A549 (cell line): Measurements from ENCODE around the gene ASB7. TPM values are rescaled to one million over a fixed set of nuclear protein-coding genes. Genes with fewer than 3 reads are reported as not detected.

Experiments used
- ATAC-seq, 2 experiments: fragments of 200-7000 bp in 1 of 2; fragments of >200 bp in 1 of 2; cut with Nextera tagmentation in 1 of 2; cut with Tn5 transposase in 1 of 2; 3 replicates each; pipeline versions ENCODE4 v1.8.0 to v1.9.1; 2018 to 2020; ENCODE audit warnings: mild to moderate bottlenecking in 1 of 2, moderate library complexity in 1 of 2
- CTCF ChIA-PET: fragments of 300-600 bp; sonication (Branson Sonifier 250); formaldehyde crosslinking; extraction: SDS; loops from one replicate; lab custom pipeline; 2021; ENCODE audit warnings: antibody characterized with exemption, inconsistent platforms; lab: Yijun Ruan, JAX
- POLR2A ChIA-PET: fragments of 350-600 bp; formaldehyde crosslinking; extraction: SDS; loops from one replicate; lab custom pipeline; 2021; ENCODE audit warnings: antibody characterized with exemption, inconsistent platforms; lab: Yijun Ruan, JAX
- DNase-seq, 2 experiments: peaks; one replicate each; pipeline versions ENCODE4 v3.0.0 to v3.0.0-alpha.2; 2011 to 2016; ENCODE audit warnings: low read depth in 1 of 2, low spot score in 1 of 2
- FAIRE-seq: peaks from 2 replicates; lab custom pipeline; 2011; peaks lifted over from hg19 to GRCh38; lab: Jason Lieb, UNC
- H3K27ac ChIP-seq, 2 experiments: fragments of >200 bp; sonication (Bioruptor Twin); formaldehyde crosslinking; 3 replicates each; pipeline ENCODE4 v1.5.1; 2016 to 2017
- H3K4me1 ChIP-seq: fragments of >200 bp; sonication (Bioruptor Twin); formaldehyde crosslinking; 3 replicates; pipeline ENCODE4 v1.6.1; 2016
- H3K4me2 ChIP-seq: fragments of >200 bp; sonication (Bioruptor Twin); formaldehyde crosslinking; 3 replicates; pipeline ENCODE4 v1.6.1; 2016
- H3K4me3 ChIP-seq: fragments of >200 bp; sonication (Bioruptor Twin); formaldehyde crosslinking; 3 replicates; pipeline ENCODE4 v1.5.1; 2016
- H3K9me3 ChIP-seq: fragments of >200 bp; sonication (Bioruptor Twin); formaldehyde crosslinking; 3 replicates; pipeline ENCODE4 v1.6.1; 2016
- BHLHE40 ChIP-seq: IDR thresholded peaks from 2 replicates; pipeline ENCODE4 v1.6.1; 2012; ENCODE audit warnings: low read depth, low read length, inconsistent platforms
- CBX8 ChIP-seq: fragments of 200-600 bp; sonication (generic); IDR thresholded peaks from 2 replicates; pipeline ENCODE4 v1.6.1; 2016
- CEBPB ChIP-seq, 2 experiments: fragments of >200 bp in 1 of 2; sonication (Bioruptor Twin) in 1 of 2; formaldehyde crosslinking in 1 of 2; IDR thresholded peaks; 2 replicates each; pipeline ENCODE4 v1.6.1; 2012 to 2016
- CHD2 ChIP-seq: fragments of 150-350 bp; IDR thresholded peaks from 2 replicates; pipeline ENCODE4 v1.6.1; 2014; ENCODE audit warnings: low read length; ENCODE audit not compliant: partially characterized antibody
- CHD4 ChIP-seq: fragments of 200-600 bp; sonication (generic); IDR thresholded peaks from 2 replicates; pipeline ENCODE4 v1.6.1; 2016; ENCODE audit warnings: antibody characterized with exemption, mild to moderate bottlenecking, borderline replicate concordance
- ESRRA ChIP-seq: fragments of 150-350 bp; IDR thresholded peaks from 2 replicates; pipeline ENCODE4 v1.6.1; 2014; ENCODE audit warnings: mild to moderate bottlenecking, low read length, borderline replicate concordance
- HOXB13 ChIP-seq: fragments of 250-450 bp; sonication (Bioruptor Pico); IDR thresholded peaks from 2 replicates; pipeline ENCODE4 v1.5.0; 2020; ENCODE audit warnings: low read depth, mild to moderate bottlenecking, moderate library complexity
- HOXB5 ChIP-seq: fragments of 250-450 bp; sonication (Bioruptor Pico); IDR thresholded peaks from 2 replicates; pipeline ENCODE4 v1.5.0; 2020; ENCODE audit warnings: mild to moderate bottlenecking, moderate library complexity
- KDM1A ChIP-seq: fragments of 200-600 bp; sonication (generic); IDR thresholded peaks from 2 replicates; pipeline ENCODE4 v1.6.1; 2016; ENCODE audit warnings: low read depth, mild to moderate bottlenecking
- KDM5A ChIP-seq: fragments of 200-600 bp; sonication (generic); IDR thresholded peaks from 2 replicates; pipeline ENCODE4 v1.6.1; 2016; ENCODE audit warnings: antibody characterized with exemption, mild to moderate bottlenecking
- MYC ChIP-seq: IDR thresholded peaks from 2 replicates; pipeline ENCODE4 v1.6.1; 2012; ENCODE audit warnings: mild to moderate bottlenecking, inconsistent platforms, low read length, improper control_type of control experiment, borderline replicate concordance
- RARB ChIP-seq: fragments of 250-450 bp; sonication (Bioruptor Pico); IDR thresholded peaks from 2 replicates; pipeline ENCODE4 v1.8.0; 2021; ENCODE audit warnings: mild to moderate bottlenecking, moderate library complexity
- RNF2 ChIP-seq: fragments of 200-600 bp; sonication (generic); IDR thresholded peaks from 2 replicates; pipeline ENCODE4 v1.6.1; 2016; ENCODE audit warnings: low read depth, mild to moderate bottlenecking, antibody characterized with exemption, moderate library complexity, borderline replicate concordance
- TP53 ChIP-seq: fragments of 250-450 bp; sonication (Bioruptor Pico); IDR thresholded peaks from 2 replicates; pipeline ENCODE4 v1.5.0; 2021; ENCODE audit warnings: mild to moderate bottlenecking, moderate library complexity
- ZC3H11A ChIP-seq: fragments of 450-650 bp; IDR thresholded peaks from 2 replicates; pipeline ENCODE4 v1.6.1; 2014; ENCODE audit warnings: antibody characterized with exemption, mild to moderate bottlenecking
- WGBS: methylation state at CpG from one replicate; pipeline ENCODE4 v1.1.6; 2017; ENCODE audit errors: missing lambda C conversion rate; 5-methylcytosine and 5-hydroxymethylcytosine counted together
- polyA plus RNA-seq, 4 experiments: library from polyadenylated mRNA; depleted of rRNA in 3 of 4; stranded (reverse); fragments of >200 nt; fragmentation: RNase III in 1 of 4; extraction: RNeasy Plus Mini Kit Qiagen cat#74134 plus additional on column Dnase treatment in 1 of 4; gene quantifications; 2 replicates in 3 of 4; 3 replicates in 1 of 4; pipeline ENCODE4 v1.2.3, GENCODE V29; 2011 to 2017
- TF ChIP-seq, protein P1 (sequence below): IDR thresholded peaks from 2 replicates; pipeline ENCODE4 v1.6.1; 2012
- TF ChIP-seq, protein P2 (sequence below): IDR thresholded peaks from 2 replicates; pipeline ENCODE4 v1.6.1; 2012
- TF ChIP-seq, protein P3 (sequence below): fragments of >200 bp; sonication (Bioruptor Twin); formaldehyde crosslinking; IDR thresholded peaks from 3 replicates; pipeline ENCODE4 v1.6.1; 2016
- TF ChIP-seq, protein P4 (sequence below): fragments of 450-650 bp; IDR thresholded peaks from 2 replicates; pipeline ENCODE4 v1.6.1; 2014; ENCODE audit warnings: antibody characterized with exemption
- TF ChIP-seq, protein P5 (sequence below): fragments of >200 bp; sonication (Bioruptor Twin); formaldehyde crosslinking; IDR thresholded peaks from 2 replicates; pipeline ENCODE4 v1.6.1; 2016
- TF ChIP-seq, protein P6 (sequence below): fragments of 250-450 bp; sonication (Bioruptor Pico); IDR thresholded peaks from 2 replicates; pipeline ENCODE4 v1.5.0; 2021; ENCODE audit warnings: mild to moderate bottlenecking, moderate library complexity, borderline replicate concordance

Gene ASB7
- polyA plus RNA-seq, 2 of the 4 experiments (the other 2 are of a cell fraction), result 9.2 to 21.6 TPM

DNA sequence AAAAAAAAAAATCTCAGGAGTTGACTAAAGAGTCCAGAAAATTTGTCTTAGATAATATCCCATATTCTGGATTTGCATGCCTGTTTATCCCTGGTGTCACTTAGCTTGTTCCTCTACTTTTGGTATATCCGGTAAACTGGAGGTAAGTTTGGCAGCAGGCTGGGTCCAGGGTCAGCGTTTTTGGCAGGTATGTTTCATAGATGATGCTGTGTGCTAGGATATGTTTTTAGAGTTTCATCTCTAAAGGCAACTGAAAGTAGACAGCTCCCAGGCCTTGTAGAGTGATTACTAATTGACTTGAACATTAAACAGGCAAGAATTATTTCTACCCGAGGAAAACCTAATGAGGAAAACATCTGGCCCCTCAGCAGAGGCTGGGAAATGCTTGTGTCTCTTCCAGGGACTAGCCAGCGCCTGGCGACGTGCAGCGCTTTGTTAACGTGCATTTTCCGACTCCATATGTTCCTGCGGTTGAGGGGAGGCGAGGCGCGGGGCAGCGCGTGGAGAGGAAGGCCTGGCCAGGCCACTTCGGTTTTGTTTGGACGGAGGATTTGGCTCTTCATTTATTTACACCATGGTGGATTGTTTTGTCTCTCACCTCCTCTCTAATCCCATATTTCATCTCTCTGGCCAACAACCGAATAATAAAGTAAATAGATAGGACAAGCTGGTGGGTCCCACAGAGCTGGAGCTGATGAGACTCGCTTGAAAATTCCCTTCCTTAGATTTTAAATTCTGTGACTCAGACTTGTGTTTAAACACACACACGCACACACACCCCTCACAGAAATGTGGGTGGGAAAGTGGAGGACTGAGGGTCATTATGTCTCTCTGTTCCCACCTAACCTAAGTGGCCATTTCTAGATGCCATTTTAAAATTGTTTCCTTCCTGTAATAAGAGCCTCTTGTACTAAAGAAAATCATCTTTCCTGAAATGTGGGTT, 65.3 kb downstream of the ASB7 start:
- TF ChIP-seq ZC3H11A (no peak), CHD2 (no peak)
- TF ChIP-seq, protein P1, sequence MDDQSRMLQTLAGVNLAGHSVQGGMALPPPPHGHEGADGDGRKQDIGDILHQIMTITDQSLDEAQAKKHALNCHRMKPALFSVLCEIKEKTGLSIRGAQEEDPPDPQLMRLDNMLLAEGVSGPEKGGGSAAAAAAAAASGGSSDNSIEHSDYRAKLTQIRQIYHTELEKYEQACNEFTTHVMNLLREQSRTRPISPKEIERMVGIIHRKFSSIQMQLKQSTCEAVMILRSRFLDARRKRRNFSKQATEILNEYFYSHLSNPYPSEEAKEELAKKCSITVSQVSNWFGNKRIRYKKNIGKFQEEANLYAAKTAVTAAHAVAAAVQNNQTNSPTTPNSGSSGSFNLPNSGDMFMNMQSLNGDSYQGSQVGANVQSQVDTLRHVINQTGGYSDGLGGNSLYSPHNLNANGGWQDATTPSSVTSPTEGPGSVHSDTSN, result no peak
- TF ChIP-seq, protein P2, sequence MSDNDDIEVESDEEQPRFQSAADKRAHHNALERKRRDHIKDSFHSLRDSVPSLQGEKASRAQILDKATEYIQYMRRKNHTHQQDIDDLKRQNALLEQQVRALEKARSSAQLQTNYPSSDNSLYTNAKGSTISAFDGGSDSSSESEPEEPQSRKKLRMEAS, result no peak
- no peak for DNase-seq
- H3K9me3 ChIP-seq, result no peaks in the 10 kb centered on the region
- H3K27ac ChIP-seq, result no peak overlapping the region
- H3K4me1 ChIP-seq, result peaks cover 5% of the 10 kb centered on the region
- H3K4me3 ChIP-seq, result no peak overlapping the region
- FAIRE-seq, result no peak
- ChIA-PET POLR2A (no interaction called here), CTCF (interaction anchor here (0.6 to 2.3 kb wide), 4 partner anchors 182 to 343 kb away, joined by 3 to 10 read pairs (median 3); no protein-coding TSS in a partner anchor)
- H3K4me2 ChIP-seq, result no peak overlapping the region
- ATAC-seq, result no peak
- 84% methylated on average over 20 of the region's 20 CpGs for WGBS

DNA sequence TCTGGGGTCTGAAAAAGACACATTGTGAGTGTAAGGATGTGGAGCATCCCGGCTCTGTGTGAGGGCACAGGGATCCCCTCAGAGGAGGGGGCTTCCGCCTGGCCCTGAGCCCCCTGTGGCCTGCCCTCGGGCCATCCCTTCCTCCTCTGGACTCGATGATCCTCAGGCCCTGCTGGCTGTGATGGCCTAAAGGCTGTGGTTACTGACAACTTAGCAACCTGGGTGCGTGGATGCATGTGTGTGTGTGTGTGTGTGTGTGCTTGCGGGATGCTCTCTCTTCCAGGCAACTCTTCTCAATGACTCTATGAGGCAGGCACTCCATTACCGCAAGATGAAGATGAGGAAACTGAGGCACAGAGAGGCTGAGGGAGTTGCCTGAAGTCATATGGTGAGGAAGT, 66.0 kb downstream of the ASB7 start:
- ChIA-PET CTCF (interaction anchor here (1.7 to 5.1 kb wide), 3 partner anchors 202 to 250 kb away, joined by 6 to 117 read pairs (median 8); partner anchors contain the start of gene LRRK1), POLR2A (no interaction called here)
- WGBS, result 63% methylated on average over 7 of the region's 7 CpGs
- no peak for ATAC-seq
- Histone ChIP-seq H3K4me2 (no peak overlapping the region), H3K27ac (no peak overlapping the region), H3K9me3 (no peaks in the 10 kb centered on the region), H3K4me3 (no peak overlapping the region), H3K4me1 (peaks cover 5% of the 10 kb centered on the region)
- no peak for FAIRE-seq
- DNase-seq, result no peak
- TF ChIP-seq CBX8, result no peak

DNA sequence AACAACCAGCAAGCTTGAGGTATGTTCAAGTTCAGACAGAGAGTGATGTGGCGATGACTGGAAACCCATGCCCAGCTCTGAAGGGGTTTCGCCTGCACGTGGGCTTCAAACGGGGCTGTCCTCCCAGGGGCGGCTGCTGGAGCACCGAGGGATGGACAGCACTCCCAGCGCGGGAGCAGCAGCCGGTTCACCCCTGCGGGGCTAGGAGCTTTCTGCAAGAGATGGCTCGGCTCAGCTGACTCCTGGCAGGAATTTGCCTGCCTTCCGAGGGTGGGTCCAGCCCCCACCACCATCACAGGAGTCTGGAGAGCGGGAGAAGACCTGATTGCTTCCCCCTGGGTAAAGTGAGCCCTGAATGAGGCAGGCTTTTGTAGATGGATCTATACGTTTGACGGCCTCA, 66.9 kb downstream of the ASB7 start:
- no peaks in the 10 kb centered on the region for H3K9me3 ChIP-seq
- ChIA-PET POLR2A (no interaction called here), CTCF (interaction anchor here (0.9 to 5.1 kb wide), 8 partner anchors 17 to 338 kb away, joined by 4 to 117 read pairs (median 6); partner anchors contain the start of gene LRRK1)
- TF ChIP-seq, protein P3, sequence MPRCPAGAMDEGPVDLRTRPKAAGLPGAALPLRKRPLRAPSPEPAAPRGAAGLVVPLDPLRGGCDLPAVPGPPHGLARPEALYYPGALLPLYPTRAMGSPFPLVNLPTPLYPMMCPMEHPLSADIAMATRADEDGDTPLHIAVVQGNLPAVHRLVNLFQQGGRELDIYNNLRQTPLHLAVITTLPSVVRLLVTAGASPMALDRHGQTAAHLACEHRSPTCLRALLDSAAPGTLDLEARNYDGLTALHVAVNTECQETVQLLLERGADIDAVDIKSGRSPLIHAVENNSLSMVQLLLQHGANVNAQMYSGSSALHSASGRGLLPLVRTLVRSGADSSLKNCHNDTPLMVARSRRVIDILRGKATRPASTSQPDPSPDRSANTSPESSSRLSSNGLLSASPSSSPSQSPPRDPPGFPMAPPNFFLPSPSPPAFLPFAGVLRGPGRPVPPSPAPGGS, result no peak
- no peak for TF ChIP-seq HOXB5
- TF ChIP-seq, protein P4, sequence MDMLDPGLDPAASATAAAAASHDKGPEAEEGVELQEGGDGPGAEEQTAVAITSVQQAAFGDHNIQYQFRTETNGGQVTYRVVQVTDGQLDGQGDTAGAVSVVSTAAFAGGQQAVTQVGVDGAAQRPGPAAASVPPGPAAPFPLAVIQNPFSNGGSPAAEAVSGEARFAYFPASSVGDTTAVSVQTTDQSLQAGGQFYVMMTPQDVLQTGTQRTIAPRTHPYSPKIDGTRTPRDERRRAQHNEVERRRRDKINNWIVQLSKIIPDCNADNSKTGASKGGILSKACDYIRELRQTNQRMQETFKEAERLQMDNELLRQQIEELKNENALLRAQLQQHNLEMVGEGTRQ, result no peak
- no peak for TF ChIP-seq KDM5A
- TF ChIP-seq, protein P5, sequence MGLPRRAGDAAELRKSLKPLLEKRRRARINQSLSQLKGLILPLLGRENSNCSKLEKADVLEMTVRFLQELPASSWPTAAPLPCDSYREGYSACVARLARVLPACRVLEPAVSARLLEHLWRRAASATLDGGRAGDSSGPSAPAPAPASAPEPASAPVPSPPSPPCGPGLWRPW, result no peak
- TF ChIP-seq BHLHE40, result no peak
- no peak for TF ChIP-seq ESRRA
- TF ChIP-seq, protein P6, sequence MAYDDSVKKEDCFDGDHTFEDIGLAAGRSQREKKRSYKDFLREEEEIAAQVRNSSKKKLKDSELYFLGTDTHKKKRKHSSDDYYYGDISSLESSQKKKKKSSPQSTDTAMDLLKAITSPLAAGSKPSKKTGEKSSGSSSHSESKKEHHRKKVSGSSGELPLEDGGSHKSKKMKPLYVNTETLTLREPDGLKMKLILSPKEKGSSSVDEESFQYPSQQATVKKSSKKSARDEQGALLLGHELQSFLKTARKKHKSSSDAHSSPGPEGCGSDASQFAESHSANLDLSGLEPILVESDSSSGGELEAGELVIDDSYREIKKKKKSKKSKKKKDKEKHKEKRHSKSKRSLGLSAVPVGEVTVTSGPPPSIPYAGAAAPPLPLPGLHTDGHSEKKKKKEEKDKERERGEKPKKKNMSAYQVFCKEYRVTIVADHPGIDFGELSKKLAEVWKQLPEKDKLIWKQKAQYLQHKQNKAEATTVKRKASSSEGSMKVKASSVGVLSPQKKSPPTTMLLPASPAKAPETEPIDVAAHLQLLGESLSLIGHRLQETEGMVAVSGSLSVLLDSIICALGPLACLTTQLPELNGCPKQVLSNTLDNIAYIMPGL (CRISPR knock-in tag), result no peak
- TF ChIP-seq CHD4, result no peak
- TF ChIP-seq MYC, result no peak
- TF ChIP-seq TP53 (CRISPR knock-in tag), result no peak
- no peak for TF ChIP-seq RNF2
- TF ChIP-seq RARB (CRISPR knock-in tag), result no peak
- TF ChIP-seq CEBPB (IDR thresholded peaks at IDR 0.05), result no peak
- TF ChIP-seq KDM1A, result no peak
- TF ChIP-seq HOXB13 (CRISPR knock-in tag), result no peak
- H3K4me1 ChIP-seq, result peaks cover 5% of the 10 kb centered on the region
- FAIRE-seq (no peak), DNase-seq (no peak), ATAC-seq (no peak)
- H3K4me2 ChIP-seq, result no peak overlapping the region
- no peak overlapping the region for H3K4me3 ChIP-seq
- no peak overlapping the region for H3K27ac ChIP-seq
- 89% methylated on average over 15 of the region's 15 CpGs for WGBS
